Kidney capillary endothelial cell (primary cell): ENCODE measurements around the gene ORM1.
A peak's percentile ranks its signal among the peaks of the same experiment; 100 is the strongest.

Experiments used
- DNase-seq: peaks from one replicate; pipeline ENCODE4 v3.0.0-alpha.2; 2018; ENCODE audit warnings: low spot score

ORM1 gene

GRCh38 chr9:114344188-114344566 is 21.3 kb downstream of the ORM1 start:
- DNase-seq, result no peak

- DNase-seq, result no peak
Measured at GRCh38 chr9:114344692-114345091, 21.8 kb downstream of the ORM1 start.

GRCh38 chr9:114345493-114346065 is 22.7 kb downstream of the ORM1 start:
- DNase-seq, result no peak

GRCh38 chr9:114346146-114346545 is 23.2 kb downstream of the ORM1 start:
- no peak for DNase-seq

GRCh38 chr9:114347675-114348074 is 24.8 kb downstream of the ORM1 start:
- DNase-seq, result no peak

GRCh38 chr9:114348261-114348905 is 25.5 kb downstream of the ORM1 start:
- DNase-seq, result no peak

GRCh38 chr9:114348906-114349482 is 26.1 kb downstream of the ORM1 start:
- peak; percentile 18 for DNase-seq

- DNase-seq, result no peak
Measured at GRCh38 chr9:114349713-114350480, 27.0 kb downstream of the ORM1 start.

- DNase-seq, result no peak
Measured at GRCh38 chr9:114350636-114351401, 27.9 kb downstream of the ORM1 start.

GRCh38 chr9:114351932-114352331 is 29.0 kb downstream of the ORM1 start:
- no peak for DNase-seq

- DNase-seq, result no peak
Measured at GRCh38 chr9:114355821-114356220, 32.9 kb downstream of the ORM1 start.

- DNase-seq, result no peak
Measured at GRCh38 chr9:114356792-114357191, 33.9 kb downstream of the ORM1 start.

GRCh38 chr9:114357360-114357759 is 34.5 kb downstream of the ORM1 start:
- DNase-seq, result no peak

- DNase-seq, result no peak
Measured at GRCh38 chr9:114357911-114358328, 35.0 kb downstream of the ORM1 start.

- DNase-seq, result no peak
Measured at GRCh38 chr9:114359801-114360200, 36.9 kb downstream of the ORM1 start.

GRCh38 chr9:114361542-114361941 is 38.6 kb downstream of the ORM1 start:
- DNase-seq, result no peak

GRCh38 chr9:114362394-114362793 is 39.5 kb downstream of the ORM1 start:
- DNase-seq, result no peak

- DNase-seq, result no peak
Measured at GRCh38 chr9:114363424-114363823, 40.5 kb downstream of the ORM1 start.

GRCh38 chr9:114364134-114365041 is 41.5 kb downstream of the ORM1 start:
- DNase-seq, result no peak

GRCh38 chr9:114365194-114365593 is 42.3 kb downstream of the ORM1 start:
- no peak for DNase-seq
